Activated CD8-positive, alpha-beta memory T cell treated with anti-CD3 and anti-CD28 coated beads for 36 hours (primary cell): Measurements from ENCODE around the gene NRN1L. TPM values are rescaled to one million over a fixed set of nuclear protein-coding genes. Genes with fewer than 3 reads are reported as not detected.
"Not testable (repeated sequence)": the region's sequence is repeated elsewhere in the genome, so short reads cannot be mapped to it uniquely, and the experiment has no call there.

Experiments used
- CTCF ChIA-PET: fragments of 350-600 bp; sonication (Branson Sonifier 250); formaldehyde crosslinking; loops from one replicate; lab custom pipeline; 2021; ENCODE audit warnings: antibody characterized with exemption; lab: Charles Lee
- POLR2A ChIA-PET: fragments of 350-600 bp; sonication (Branson Sonifier 250); formaldehyde crosslinking; loops from one replicate; lab custom pipeline; 2021; ENCODE audit warnings: antibody characterized with exemption; lab: Charles Lee
- total RNA-seq, 2 experiments: library from RNA; stranded (reverse); gene quantifications; one replicate each; pipeline ENCODE4 v1.2.3, GENCODE V29; 2021

Gene NRN1L
- total RNA-seq = 1 to 10 TPM in 1 of 2 experiments, under 1 TPM in 1; 0.59 to 1.1 TPM

DNA sequence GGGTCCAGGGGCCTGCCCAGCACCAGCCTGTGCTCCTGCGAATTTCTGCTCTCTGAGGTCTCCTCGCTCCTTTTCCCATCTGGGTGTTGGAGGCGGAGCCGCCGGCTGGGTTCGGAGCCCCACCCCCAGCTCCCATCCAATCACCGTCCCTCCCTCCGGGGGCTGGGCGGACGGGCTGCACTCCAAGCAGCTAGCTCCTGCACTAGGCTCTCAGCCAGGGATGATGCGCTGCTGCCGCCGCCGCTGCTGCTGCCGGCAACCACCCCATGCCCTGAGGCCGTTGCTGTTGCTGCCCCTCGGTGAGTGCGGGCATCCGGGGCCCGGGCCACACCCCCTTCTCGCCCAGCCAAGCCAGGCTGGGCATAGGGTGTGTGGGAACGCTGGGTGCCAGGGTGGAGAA is at the start of gene NRN1L:
TSS of gene NRN1L (plus strand) at position 202 of the 400 bp plus-strand sequence. CDS start at position 221, 19 bp downstream.
- ChIA-PET POLR2A (no interaction called here), CTCF (interaction anchor here (0.8 to 5.2 kb wide), 16 partner anchors 9 to 216 kb away, joined by 3 to 45 read pairs (median 6); partner anchors contain the start of genes CTRL, NFATC3, PSKH1 and PSMB10)

GRCh38 chr16:67837190-67837589 is 47.5 kb upstream of the NRN1L start:
- POLR2A ChIA-PET = not testable (repeated sequence)
- CTCF ChIA-PET = interaction anchor here (1.6 to 1.8 kb wide), 2 partner anchors 21 to 30 kb away, joined by 3 to 6 read pairs; no protein-coding TSS in a partner anchor

GRCh38 chr16:67837811-67838210 is 46.9 kb upstream of the NRN1L start:
- POLR2A ChIA-PET = no interaction called here
- CTCF ChIA-PET = interaction anchor here (1.8 kb wide), 1 partner anchor 21 kb away, joined by 6 read pairs; no protein-coding TSS in a partner anchor

GRCh38 chr16:67841198-67841815 is 43.4 kb upstream of the NRN1L start:
- CTCF ChIA-PET = interaction anchor here (0.8 to 1.2 kb wide), 3 partner anchors 25 to 168 kb away, joined by 3 to 6 read pairs (median 3); no protein-coding TSS in a partner anchor

DNA sequence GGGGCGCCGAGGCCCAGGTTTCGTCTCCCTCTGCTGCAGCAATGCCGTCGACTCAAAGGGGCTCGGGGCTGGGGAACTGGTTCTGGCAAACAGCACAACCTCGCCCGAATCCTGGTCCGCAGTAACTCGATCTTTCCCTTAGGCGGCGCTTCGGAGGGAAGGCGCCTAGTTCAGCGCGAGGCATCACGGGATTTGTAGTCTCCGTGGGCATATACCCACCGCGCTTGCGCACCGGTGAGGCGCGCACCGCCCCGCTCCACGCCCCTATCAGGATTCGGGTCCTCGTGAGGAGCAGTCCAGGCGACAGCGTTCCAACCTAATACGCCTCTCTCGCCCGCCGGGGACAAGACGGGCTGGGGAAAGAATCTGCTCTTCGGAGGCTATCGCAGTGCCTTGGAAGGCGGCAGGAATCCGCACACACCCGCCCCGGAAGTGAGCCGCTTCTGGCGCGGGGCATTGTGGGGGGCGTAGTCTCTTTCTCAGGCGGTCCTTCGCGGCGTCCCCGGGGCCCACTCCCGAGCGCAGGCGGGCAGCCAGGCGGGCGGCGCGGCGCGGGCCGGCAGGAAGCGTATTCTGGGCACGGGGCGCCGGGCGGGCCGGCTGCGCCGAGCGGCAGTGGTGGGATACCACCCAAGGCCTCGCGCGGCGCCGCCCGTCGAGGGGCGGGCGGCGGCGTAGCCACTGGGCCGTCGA is 42.7 kb upstream of the NRN1L start, which contains the start of gene THAP11:
TSS of gene THAP11 (plus strand) at position 505 of the 693 bp plus-strand sequence. CDS start 235 bp downstream, outside the sequence.
- POLR2A ChIA-PET = no interaction called here

More at GRCh38 chr16:67841198-67841815, 43.4 kb upstream of the NRN1L start:
- POLR2A ChIA-PET = interaction anchor here (0.6 to 1.1 kb wide), 3 partner anchors 32 to 91 kb away, joined by 3 to 10 read pairs (median 4); partner anchors contain the start of gene EDC4

GRCh38 chr16:67842509-67843342 is 42.0 kb upstream of the NRN1L start:
- CTCF ChIA-PET = interaction anchor here (0.6 to 1.3 kb wide), 3 partner anchors 9 to 26 kb away, joined by 3 to 4 read pairs (median 3); no protein-coding TSS in a partner anchor

More for the DNA sequence above, 42.7 kb upstream of the NRN1L start, which contains the start of gene THAP11:
- CTCF ChIA-PET = interaction anchor here (0.8 to 1.3 kb wide), 5 partner anchors 8 to 169 kb away, joined by 3 to 6 read pairs (median 3); no protein-coding TSS in a partner anchor

DNA sequence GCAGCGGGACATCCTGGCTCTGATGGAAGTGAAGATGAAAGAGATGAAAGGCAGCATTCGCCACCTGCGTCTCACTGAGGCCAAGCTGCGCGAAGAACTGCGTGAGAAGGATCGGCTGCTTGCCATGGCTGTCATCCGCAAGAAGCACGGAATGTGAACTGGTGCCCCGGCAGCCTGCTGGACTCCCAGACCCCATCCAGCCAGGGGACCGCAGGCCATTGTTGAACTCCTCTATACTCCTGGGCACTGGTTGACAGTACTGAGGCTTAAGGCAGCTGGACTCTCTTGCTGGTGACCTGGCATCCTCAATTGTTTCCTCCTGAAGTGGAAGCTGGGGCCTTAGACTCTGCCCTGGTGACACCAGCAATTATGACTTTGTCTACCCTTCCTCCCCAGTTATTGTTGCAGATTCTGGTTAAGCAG is 41.3 kb upstream of the NRN1L start:
- ChIA-PET POLR2A (interaction anchor here (0.6 kb wide), 2 partner anchors 41 to 825 kb away, joined by 4 to 6 read pairs; no protein-coding TSS in a partner anchor), CTCF (interaction anchor here (0.6 to 2.0 kb wide), 7 partner anchors 10 to 261 kb away, joined by 3 to 10 read pairs (median 4); partner anchors contain the start of genes RANBP10 and TSNAXIP1)

More at GRCh38 chr16:67842509-67843342, 42.0 kb upstream of the NRN1L start:
- POLR2A ChIA-PET = interaction anchor here (0.6 kb wide), 1 partner anchor 41 kb away, joined by 4 read pairs; no protein-coding TSS in a partner anchor

- POLR2A ChIA-PET = interaction anchor here (1.0 kb wide), 1 partner anchor 11 kb away, joined by 5 read pairs; no protein-coding TSS in a partner anchor
- CTCF ChIA-PET = interaction anchor here (0.6 to 2.8 kb wide), 6 partner anchors 11 to 85 kb away, joined by 3 to 10 read pairs (median 4); partner anchors contain the start of genes RANBP10 and TSNAXIP1
Measured at GRCh38 chr16:67844497-67844896, 40.2 kb upstream of the NRN1L start.

DNA sequence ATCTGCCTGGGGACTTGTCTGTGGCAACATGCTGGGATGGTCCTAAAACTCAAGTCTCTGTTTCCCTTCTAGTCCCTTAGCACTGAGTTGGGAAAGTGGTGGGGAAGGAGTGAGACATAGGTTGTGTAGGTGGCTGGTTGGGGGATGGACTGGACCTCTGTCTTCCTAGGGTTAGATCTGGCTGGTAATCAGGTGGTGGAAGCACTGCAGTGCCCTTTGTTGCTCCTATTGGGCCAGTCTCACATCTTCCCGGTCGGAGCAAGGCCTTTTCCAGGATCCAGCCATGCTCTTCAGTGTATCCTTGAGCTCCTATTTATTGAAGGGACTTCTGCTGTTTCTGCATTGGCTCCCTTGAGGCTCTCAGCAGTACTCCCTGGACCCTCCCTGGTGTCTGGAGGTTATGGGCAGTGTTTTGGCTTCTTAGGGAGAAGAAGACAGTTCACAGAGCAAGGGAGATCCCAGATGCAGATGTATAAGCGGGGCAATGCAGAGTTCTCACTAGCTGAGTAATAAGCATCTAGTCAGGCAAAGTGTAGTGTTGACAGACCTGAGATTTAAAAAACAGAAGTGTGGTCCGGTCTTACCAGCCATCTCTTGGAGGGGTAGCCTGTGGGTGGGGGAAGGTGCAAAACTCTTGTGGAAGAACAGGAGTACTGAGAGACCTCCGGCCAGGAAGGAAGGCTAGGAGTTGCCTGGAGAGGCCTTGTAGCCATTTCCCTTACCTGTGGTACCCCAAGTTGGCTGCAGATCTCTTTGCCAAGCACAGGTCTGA is 39.2 kb upstream of the NRN1L start:
- POLR2A ChIA-PET = interaction anchor here (1.0 to 1.8 kb wide), 3 partner anchors 10 to 91 kb away, joined by 5 to 8 read pairs (median 6); partner anchors contain the start of gene PSMB10
- CTCF ChIA-PET = interaction anchor here (1.2 to 2.8 kb wide), 5 partner anchors 12 to 39 kb away, joined by 4 to 10 read pairs (median 5); partner anchors contain the start of genes RANBP10 and TSNAXIP1

- ChIA-PET CTCF (interaction anchor here (1.2 to 2.8 kb wide), 3 partner anchors 12 to 37 kb away, joined by 4 to 8 read pairs (median 5); no protein-coding TSS in a partner anchor), POLR2A (interaction anchor here (1.6 to 1.8 kb wide), 2 partner anchors 13 to 90 kb away, joined by 6 to 8 read pairs; partner anchors contain the start of gene PSMB10)
Measured at GRCh38 chr16:67846063-67846319, 38.7 kb upstream of the NRN1L start.

DNA sequence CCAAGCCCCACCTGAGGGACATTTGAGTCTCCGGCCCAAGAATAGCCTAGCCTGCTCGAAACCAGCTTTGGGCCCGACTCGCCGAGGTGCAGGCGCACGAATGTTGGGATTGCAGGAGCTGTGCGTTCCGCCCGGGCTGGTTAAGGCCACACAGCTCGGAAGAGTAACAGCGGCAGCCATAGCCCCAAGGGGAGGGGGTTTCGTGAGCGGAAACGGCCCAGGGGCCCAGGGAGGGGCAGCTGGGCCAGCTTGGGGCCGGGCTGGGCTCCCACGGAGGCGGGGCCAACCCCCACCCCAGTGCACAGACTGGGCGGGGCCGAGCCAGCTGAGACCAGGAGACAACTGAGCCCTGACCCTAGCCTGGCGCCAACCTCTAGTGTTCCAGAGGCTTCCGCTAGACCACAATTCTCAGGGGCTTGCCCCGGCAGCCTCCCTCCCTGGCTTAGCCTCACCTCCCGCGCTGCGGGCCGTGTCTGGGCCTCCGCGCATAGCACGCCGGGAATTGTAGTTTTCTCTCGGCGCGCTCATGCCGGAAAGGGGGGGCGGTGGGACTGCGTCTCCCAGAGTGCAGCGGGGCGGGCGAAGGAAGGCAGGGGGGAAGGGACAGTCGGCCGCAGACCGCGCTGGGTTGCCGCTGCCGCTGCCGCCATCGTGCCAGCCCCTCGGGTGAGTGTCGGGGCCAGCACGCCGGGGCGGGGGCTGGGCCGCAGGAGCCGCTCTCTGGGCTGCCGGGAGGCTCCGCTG is 38.2 kb upstream of the NRN1L start, which contains the start of gene NUTF2:
TSS of gene NUTF2 (plus strand) at position 614 of the 744 bp plus-strand sequence. CDS start 18,198 bp downstream, outside the sequence.
- CTCF ChIA-PET = interaction anchor here (1.2 to 2.8 kb wide), 3 partner anchors 13 to 36 kb away, joined by 3 to 8 read pairs (median 5); no protein-coding TSS in a partner anchor
- POLR2A ChIA-PET = interaction anchor here (1.6 to 1.8 kb wide), 2 partner anchors 13 to 90 kb away, joined by 6 to 8 read pairs; partner anchors contain the start of gene PSMB10

DNA sequence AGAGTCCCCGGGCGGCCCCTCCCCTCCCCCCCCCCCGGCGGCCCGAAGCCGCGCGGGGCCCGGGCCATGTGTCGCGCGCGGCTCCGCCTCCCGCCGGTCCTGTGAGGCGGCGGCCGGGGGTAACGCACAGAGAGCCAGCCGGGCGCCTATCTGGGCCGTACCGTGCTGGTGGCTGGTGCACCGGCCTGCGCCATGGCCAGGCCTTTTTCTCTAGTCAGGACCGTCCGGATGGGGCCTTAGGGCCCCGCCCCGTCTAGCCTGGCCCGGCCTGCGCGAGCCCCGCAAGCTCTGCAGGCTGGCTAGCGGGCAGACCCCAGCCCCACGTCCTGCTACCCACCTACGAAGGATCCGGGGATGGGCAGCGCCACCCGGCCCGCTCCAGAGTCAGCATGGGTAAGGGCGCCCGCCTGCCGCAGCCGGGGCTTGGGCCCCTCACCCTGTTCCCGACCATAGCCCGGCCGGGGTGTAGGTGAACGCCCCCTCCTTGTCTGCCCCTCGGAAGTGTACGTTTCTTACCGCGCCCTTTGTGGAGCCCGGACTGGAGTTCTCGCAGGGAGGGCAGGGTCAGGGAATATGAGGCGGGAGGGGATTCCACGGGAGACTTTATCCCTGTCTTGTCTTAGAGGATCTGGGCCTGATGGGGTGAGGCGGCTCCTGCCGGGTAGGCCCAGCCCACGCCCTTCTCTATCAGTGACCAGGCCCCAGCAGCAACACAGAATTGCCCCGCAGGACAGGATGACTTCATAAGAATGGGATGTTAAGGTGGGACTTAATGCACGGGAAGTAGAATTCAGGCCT is 37.4 kb upstream of the NRN1L start, which contains the start of gene CENPT:
TSS of gene CENPT (minus strand) at position 630 of the 798 bp plus-strand sequence. CDS start 13,834 bp downstream, outside the sequence.
- CTCF ChIA-PET = interaction anchor here (0.9 to 2.8 kb wide), 5 partner anchors 14 to 119 kb away, joined by 3 to 8 read pairs (median 4); partner anchors contain the start of genes RANBP10 and TSNAXIP1

DNA sequence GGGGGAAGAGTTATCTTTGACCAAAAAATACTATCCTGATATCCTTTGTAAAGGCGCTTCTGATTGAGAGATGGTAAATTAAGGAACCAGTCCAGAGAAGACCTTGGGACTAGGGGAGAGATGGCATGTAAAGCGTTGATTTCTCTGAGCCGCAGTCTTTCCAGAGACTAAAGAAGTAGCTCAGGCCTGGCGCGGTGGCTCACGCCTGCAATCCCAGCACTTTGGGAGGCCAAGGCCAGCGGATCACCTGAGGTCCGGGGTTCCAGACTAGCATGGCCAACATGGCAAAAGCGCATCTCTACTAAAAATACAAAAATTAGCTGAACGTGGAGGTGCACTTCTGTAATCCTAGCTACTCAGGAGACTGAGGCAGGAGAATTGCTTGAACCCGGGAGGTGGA is 36.6 kb upstream of the NRN1L start:
- ChIA-PET CTCF (interaction anchor here (0.9 to 1.3 kb wide), 3 partner anchors 25 to 118 kb away, joined by 3 to 4 read pairs (median 3); partner anchors contain the start of genes EDC4, RANBP10 and TSNAXIP1), POLR2A (no interaction called here)

More for the DNA sequence above, 37.4 kb upstream of the NRN1L start, which contains the start of gene CENPT:
- POLR2A ChIA-PET = interaction anchor here (1.6 to 1.8 kb wide), 2 partner anchors 14 to 89 kb away, joined by 6 to 8 read pairs; partner anchors contain the start of gene PSMB10

GRCh38 chr16:67853670-67854069 is 31.0 kb upstream of the NRN1L start:
- CTCF ChIA-PET = no interaction called here
- POLR2A ChIA-PET = no interaction called here

GRCh38 chr16:67855789-67856188 is 28.9 kb upstream of the NRN1L start:
- ChIA-PET POLR2A (interaction anchor here (1.0 kb wide), 1 partner anchor 11 kb away, joined by 5 read pairs; no protein-coding TSS in a partner anchor), CTCF (interaction anchor here (1.6 kb wide), 1 partner anchor 39 kb away, joined by 5 read pairs; no protein-coding TSS in a partner anchor)
